AG04450 (cell line): ENCODE measurements around the gene FGF10. TPM values are rescaled to one million over a fixed set of nuclear protein-coding genes. Genes with fewer than 3 reads are reported as not detected.

Source experiments
- CTCF ChIA-PET: fragments of 300-600, 350-600 bp; formaldehyde crosslinking; extraction: SDS; loops from one replicate; lab custom pipeline; 2022; ENCODE audit warnings: antibody characterized with exemption, inconsistent platforms; lab: Charles Lee
- POLR2A ChIA-PET: fragments of 350-600 bp; formaldehyde crosslinking; extraction: SDS; loops from one replicate; lab custom pipeline; 2021; ENCODE audit warnings: antibody characterized with exemption, inconsistent platforms; lab: Yijun Ruan, JAX
- DNase-seq: peaks from one replicate; pipeline ENCODE4 v3.0.0-alpha.2; 2011; ENCODE audit warnings: low read depth, low spot score
- H3K27ac ChIP-seq: one replicate; pipeline ENCODE4 v1.5.1; 2012; ENCODE audit warnings: low read depth, low read length, control low read depth
- H3K27me3 ChIP-seq: one replicate; pipeline ENCODE4 v1.6.0; 2012; ENCODE audit warnings: low read length; ENCODE audit not compliant: control insufficient read depth, insufficient read depth
- H3K4me3 ChIP-seq: 2 replicates; pipeline ENCODE4 v1.5.1; 2011; ENCODE audit warnings: mild to moderate bottlenecking, low read depth, low read length, control low read depth
- H3K9me3 ChIP-seq: 2 replicates; pipeline ENCODE4 v1.5.1; 2012; ENCODE audit warnings: low read length; ENCODE audit not compliant: control insufficient read depth, insufficient read depth
- polyA minus RNA-seq: library from RNA; depleted of rRNA, polyadenylated mRNA; stranded (reverse); fragments of >200 nt; gene quantifications from 2 replicates; pipeline ENCODE4 v1.2.3, GENCODE V29; 2011; rRNA and poly(A)+ RNA removed
- polyA plus RNA-seq: library from polyadenylated mRNA; depleted of rRNA; stranded (reverse); fragments of >200 nt; gene quantifications from 2 replicates; pipeline ENCODE4 v1.2.3, GENCODE V29; 2011; rRNA removed
- TF ChIP-seq, protein P1 (sequence below): IDR thresholded peaks from 2 replicates; pipeline ENCODE4 v1.5.1; 2011; ENCODE audit warnings: low read depth, low read length, control low read depth, inconsistent platforms

Gene FGF10
- polyA plus RNA-seq = 0.10 and 0.15 TPM in 2 replicates
- 0.39 TPM in 1 of 2 replicates, not detected in the other for polyA minus RNA-seq

DNA sequence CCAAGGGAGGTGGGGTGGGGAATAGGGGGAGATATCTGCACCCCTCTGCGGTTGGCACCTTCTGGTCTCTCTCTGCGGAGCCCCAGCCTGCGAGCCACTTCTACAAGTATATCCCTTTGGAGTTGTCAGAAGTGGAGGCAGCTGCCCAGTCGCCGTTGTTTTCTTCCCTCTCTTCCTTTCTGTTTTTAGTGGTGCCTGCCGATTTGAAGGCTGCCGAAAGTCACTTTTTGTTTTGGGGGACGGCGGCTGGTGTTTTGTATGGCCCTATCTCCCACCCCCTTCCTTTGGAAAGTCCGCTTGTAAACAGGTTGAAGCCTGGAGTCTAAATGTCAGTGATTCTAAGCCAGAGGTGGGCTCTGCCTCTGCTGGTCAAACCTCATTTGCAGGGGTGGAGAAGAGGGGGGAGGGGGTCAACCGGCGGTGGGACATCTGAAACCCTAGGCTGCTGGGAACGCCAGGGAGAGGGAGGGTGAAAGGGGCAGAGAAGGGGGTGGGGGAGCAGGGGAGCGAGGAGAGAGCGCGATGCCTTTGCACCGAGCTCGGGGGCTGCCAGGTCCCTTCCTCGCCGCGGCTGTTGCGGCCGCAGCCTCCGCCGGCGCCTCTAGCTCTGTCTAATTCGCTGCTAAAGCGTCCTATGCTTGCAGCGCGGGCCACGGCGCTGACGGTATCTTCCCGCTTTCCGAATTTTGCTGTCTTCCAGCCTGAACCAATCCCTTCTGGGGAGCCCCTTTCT, at the start of gene FGF10:
Gene FGF10, minus strand, starts transcription at position 331 of the 733 bp plus-strand sequence. CDS start 738 bp downstream, outside the sequence.
- no peak for DNase-seq
- peaks cover 18% of the 10 kb centered on the region for H3K27me3 ChIP-seq
- peak within 1 kb of the TSS; percentile 51 for H3K4me3 ChIP-seq
- H3K9me3 ChIP-seq = no peaks in the 10 kb centered on the region
- ChIA-PET CTCF (interaction anchor here (1.0 kb wide), 1 partner anchor 57 kb away, joined by 3 read pairs; no protein-coding TSS in a partner anchor), POLR2A (no interaction called here)
- no peak within 1 kb of the TSS for H3K27ac ChIP-seq
- TF ChIP-seq, protein P1, sequence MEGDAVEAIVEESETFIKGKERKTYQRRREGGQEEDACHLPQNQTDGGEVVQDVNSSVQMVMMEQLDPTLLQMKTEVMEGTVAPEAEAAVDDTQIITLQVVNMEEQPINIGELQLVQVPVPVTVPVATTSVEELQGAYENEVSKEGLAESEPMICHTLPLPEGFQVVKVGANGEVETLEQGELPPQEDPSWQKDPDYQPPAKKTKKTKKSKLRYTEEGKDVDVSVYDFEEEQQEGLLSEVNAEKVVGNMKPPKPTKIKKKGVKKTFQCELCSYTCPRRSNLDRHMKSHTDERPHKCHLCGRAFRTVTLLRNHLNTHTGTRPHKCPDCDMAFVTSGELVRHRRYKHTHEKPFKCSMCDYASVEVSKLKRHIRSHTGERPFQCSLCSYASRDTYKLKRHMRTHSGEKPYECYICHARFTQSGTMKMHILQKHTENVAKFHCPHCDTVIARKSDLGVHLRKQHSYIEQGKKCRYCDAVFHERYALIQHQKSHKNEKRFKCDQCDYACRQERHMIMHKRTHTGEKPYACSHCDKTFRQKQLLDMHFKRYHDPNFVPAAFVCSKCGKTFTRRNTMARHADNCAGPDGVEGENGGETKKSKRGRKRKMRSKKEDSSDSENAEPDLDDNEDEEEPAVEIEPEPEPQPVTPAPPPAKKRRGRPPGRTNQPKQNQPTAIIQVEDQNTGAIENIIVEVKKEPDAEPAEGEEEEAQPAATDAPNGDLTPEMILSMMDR = no peak

GRCh38 chr5:44426944-44427343, 37.7 kb upstream of the FGF10 start:
- CTCF ChIA-PET = no interaction called here
- no peak overlapping the region for H3K4me3 ChIP-seq

DNA sequence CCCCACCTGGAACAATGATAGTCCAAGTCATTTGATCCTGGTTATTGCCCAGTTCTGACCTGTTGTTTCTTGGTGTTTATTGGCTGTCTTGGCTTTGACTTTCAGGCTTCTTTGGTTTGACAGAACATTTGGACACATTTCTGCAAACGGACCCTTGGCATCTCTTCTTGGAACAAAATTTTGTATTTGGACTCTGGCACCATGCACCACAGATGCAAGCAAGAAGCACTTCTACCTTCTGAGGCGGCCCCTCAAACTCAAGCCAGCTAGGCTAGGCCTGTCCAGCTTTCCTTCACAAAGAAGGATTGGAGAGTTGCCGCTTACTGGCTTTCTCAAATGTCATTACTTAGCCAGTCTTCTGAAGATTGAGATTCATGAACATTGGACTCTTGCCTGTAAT, 23.1 kb upstream of the FGF10 start:
- no peaks in the 10 kb centered on the region for H3K9me3 ChIP-seq
- POLR2A ChIA-PET = no interaction called here
- no peak for DNase-seq
- CTCF ChIA-PET = no interaction called here
- TF ChIP-seq, protein P1 = no peak
- no peak overlapping the region for H3K4me3 ChIP-seq
- H3K27ac ChIP-seq = no peak overlapping the region
- H3K27me3 ChIP-seq = no peaks in the 10 kb centered on the region

More at GRCh38 chr5:44426944-44427343, 37.7 kb upstream of the FGF10 start:
- POLR2A ChIA-PET = no interaction called here
- Histone ChIP-seq H3K9me3 (no peaks in the 10 kb centered on the region), H3K27ac (no peak overlapping the region), H3K27me3 (no peaks in the 10 kb centered on the region)
- no peak for DNase-seq
- TF ChIP-seq, protein P1 = no peak

DNA sequence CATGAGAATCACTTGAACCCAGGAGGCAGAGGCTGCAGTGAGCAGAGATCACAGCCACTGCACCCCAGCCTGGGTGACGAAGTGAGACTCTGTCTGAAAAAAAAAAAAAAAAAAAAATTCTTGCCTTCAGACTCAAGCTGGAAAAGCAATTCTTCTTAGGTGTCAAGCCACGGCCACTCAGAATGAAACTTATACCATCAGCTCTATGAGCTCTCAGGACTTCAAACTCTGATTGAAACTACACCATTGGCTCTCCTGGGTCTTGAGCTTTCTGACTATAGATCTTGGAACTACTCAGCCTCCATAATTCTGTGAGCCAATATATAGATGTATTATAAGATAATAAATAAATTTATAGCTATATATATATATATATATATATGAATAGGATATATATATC, 12.9 kb upstream of the FGF10 start:
- TF ChIP-seq, protein P1 = no peak
- POLR2A ChIA-PET = no interaction called here

DNA sequence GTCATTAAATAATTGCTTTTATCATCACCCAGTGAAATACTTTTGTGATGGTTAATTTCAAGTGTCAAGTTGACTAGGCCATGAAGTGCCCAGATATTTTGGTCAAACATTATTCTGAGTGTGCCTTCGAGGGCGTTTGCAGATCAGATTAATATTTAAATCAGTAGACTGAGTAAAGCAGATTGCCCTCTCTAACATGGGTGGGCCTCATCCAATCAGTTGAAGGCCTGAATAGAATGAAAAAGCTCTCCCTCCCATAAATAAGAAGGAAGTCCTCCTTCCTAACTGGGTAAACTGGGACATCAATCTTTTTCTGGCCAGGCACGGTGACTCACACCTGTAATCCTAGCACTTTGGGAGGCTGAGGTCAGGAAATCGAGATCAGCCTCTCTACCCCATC, 12.4 kb upstream of the FGF10 start:
- Histone ChIP-seq H3K27ac (no peak overlapping the region), H3K9me3 (no peaks in the 10 kb centered on the region), H3K27me3 (no peaks in the 10 kb centered on the region), H3K4me3 (no peak overlapping the region)
- CTCF ChIA-PET = no interaction called here
- POLR2A ChIA-PET = no interaction called here
- TF ChIP-seq, protein P1 = no peak
- DNase-seq = no peak

More for the DNA sequence above, 12.9 kb upstream of the FGF10 start:
- Histone ChIP-seq H3K27me3 (no peaks in the 10 kb centered on the region), H3K9me3 (no peaks in the 10 kb centered on the region), H3K27ac (no peak overlapping the region), H3K4me3 (no peak overlapping the region)
- DNase-seq = no peak
- CTCF ChIA-PET = no interaction called here
